B cell (primary cell): ENCODE measurements around the gene NCK1. TPM values are rescaled to one million over a fixed set of nuclear protein-coding genes. Genes with fewer than 3 reads are reported as not detected.

Source experiments
- ATAC-seq: fragments of 200-7000 bp; cut with Tn5 transposase; one replicate; pipeline ENCODE4 v1.10.0; 2021; ENCODE audit warnings: low read depth, mild to moderate bottlenecking, moderate number of reproducible peaks, moderate library complexity
- CTCF ChIA-PET: fragments of 350-600 bp; sonication (Branson Sonifier 250); formaldehyde crosslinking; loops from one replicate; lab custom pipeline; 2021; ENCODE audit warnings: antibody characterized with exemption, inconsistent platforms; lab: Charles Lee
- POLR2A ChIA-PET: fragments of 350-600 bp; sonication (Branson Sonifier 250); formaldehyde crosslinking; loops from one replicate; lab custom pipeline; 2021; ENCODE audit warnings: antibody characterized with exemption; lab: Charles Lee
- DNase-seq: peaks from one replicate; pipeline ENCODE4 v3.0.0; 2013
- H2AFZ ChIP-seq: 2 replicates; pipeline ENCODE4 v1.6.1; 2012; ENCODE audit warnings: mild to moderate bottlenecking, low read depth, low read length; ENCODE audit not compliant: insufficient read depth, poor library complexity, severe bottlenecking
- H3K27ac ChIP-seq, 2 donors: 1 replicate in 1 of 2; 2 replicates in 1 of 2; pipeline ENCODE4 v1.5.1; 2012 to 2013; ENCODE audit warnings: low read length in 2 of 2, mild to moderate bottlenecking in 2 of 2, moderate library complexity in 1 of 2
- H3K27me3 ChIP-seq, 4 experiments: fragments of 200-600 bp in 1 of 4; sonication (generic) in 1 of 4; replicated peaks in 1 of 4; 1 replicate in 2 of 4; 2 replicates in 2 of 4; pipeline versions ENCODE4 v1.6.1 to v1.7.0; 2013 to 2016; ENCODE audit warnings: low read length in 3 of 4, mild to moderate bottlenecking in 2 of 4, mixed read lengths in 1 of 4, moderate library complexity in 1 of 4; ENCODE audit not compliant: insufficient read depth in 4 of 4, control insufficient read depth in 3 of 4; ENCODE audit errors: control extremely low read depth in 1 of 4
- H3K36me3 ChIP-seq, 2 experiments: replicated peaks in 1 of 2; 1 replicate in 1 of 2; 2 replicates in 1 of 2; pipeline versions ENCODE4 v1.6.1 to v1.7.1; 2013; ENCODE audit warnings: low read length in 1 of 2; ENCODE audit not compliant: insufficient read depth in 2 of 2, control insufficient read depth in 1 of 2; ENCODE audit errors: control extremely low read depth in 1 of 2, extremely low read depth in 1 of 2
- H3K4me1 ChIP-seq, 2 donors: fragments of 200-600 bp in 1 of 2; sonication (generic) in 1 of 2; 1 replicate in 1 of 2; 2 replicates in 1 of 2; pipeline versions ENCODE4 v1.5.1 to v1.6.1; 2013 to 2017; ENCODE audit warnings: low read length in 2 of 2; ENCODE audit not compliant: control insufficient read depth in 2 of 2, insufficient read depth in 2 of 2
- H3K4me2 ChIP-seq: replicated peaks from 2 replicates; pipeline ENCODE3; 2012; ENCODE audit warnings: mild to moderate bottlenecking, low read depth, low read length; ENCODE audit not compliant: poor library complexity, severe bottlenecking
- H3K4me3 ChIP-seq, 5 experiments: fragments of 200-600 bp in 1 of 5; sonication (generic) in 1 of 5; 1 replicate in 3 of 5; 2 replicates in 2 of 5; pipeline versions ENCODE4 v1.5.1 to v1.7.0; 2011 to 2016; ENCODE audit warnings: low read length in 4 of 5, mild to moderate bottlenecking in 4 of 5, low read depth in 2 of 5, control low read depth in 1 of 5, moderate library complexity in 1 of 5; ENCODE audit not compliant: insufficient read depth in 1 of 5; ENCODE audit errors: control extremely low read depth in 1 of 5, extremely low read depth in 1 of 5
- H3K79me2 ChIP-seq: fragments of 200-600 bp; sonication (generic); one replicate; pipeline ENCODE4 v1.6.0; 2016; ENCODE audit warnings: low read length; ENCODE audit not compliant: control insufficient read depth, insufficient read depth
- H3K9ac ChIP-seq: fragments of 200-600 bp; sonication (generic); 2 replicates; pipeline ENCODE4 v1.6.1; 2017; ENCODE audit warnings: mild to moderate bottlenecking, low read length, moderate library complexity
- H3K9me3 ChIP-seq, 3 donors: one replicate each; pipeline versions ENCODE4 v1.6.1 to v1.7.1; 2013; ENCODE audit warnings: low read length in 2 of 3; ENCODE audit not compliant: control insufficient read depth in 2 of 3, insufficient read depth in 1 of 3; ENCODE audit errors: control extremely low read depth in 1 of 3
- H4K20me1 ChIP-seq: 2 replicates; pipeline ENCODE4 v1.6.0; 2012; ENCODE audit warnings: mild to moderate bottlenecking, low read length; ENCODE audit not compliant: insufficient read depth, control insufficient read depth, poor library complexity, severe bottlenecking
- H3K27ac Mint-ChIP-seq: one replicate; pipeline ENCODE4 v1.8.0; 2021; ENCODE audit warnings: mixed read lengths
- H3K27me3 Mint-ChIP-seq: one replicate; pipeline ENCODE4 v1.8.0; 2021; ENCODE audit warnings: mixed read lengths
- H3K4me1 Mint-ChIP-seq: one replicate; pipeline ENCODE4 v1.8.0; 2021; ENCODE audit warnings: mixed read lengths
- H3K4me3 Mint-ChIP-seq: one replicate; pipeline ENCODE4 v1.8.0; 2021; ENCODE audit warnings: mixed read lengths
- H3K9me3 Mint-ChIP-seq: one replicate; pipeline ENCODE4 v1.8.0; 2022; ENCODE audit warnings: mixed read lengths; ENCODE audit not compliant: insufficient read depth
- EZH2 ChIP-seq: IDR thresholded peaks from 2 replicates; pipeline ENCODE4 v1.6.1; 2012; ENCODE audit warnings: borderline replicate concordance, low read depth, mild to moderate bottlenecking, moderate library complexity, low read length; ENCODE audit not compliant: insufficient read depth, poor library complexity, severe bottlenecking
- WGBS: methylation state at CpG from one replicate; pipeline ENCODE4 v1.1.5; 2013; ENCODE audit warnings: missing lambda C conversion rate; ENCODE audit not compliant: insufficient coverage; 5-methylcytosine and 5-hydroxymethylcytosine counted together
- intact Hi-C: fragments of 100-400 bp; cut with micrococcal nuclease; formaldehyde crosslinking; loops from one replicate; pipeline ENCODE4 v1.10.0; 2022
- polyA plus RNA-seq: library from polyadenylated mRNA; depleted of rRNA; stranded (reverse); fragments of >200 nt; gene quantifications from 2 replicates; pipeline ENCODE4 v1.2.3, GENCODE V29; 2012
- total RNA-seq, 2 donors: library from RNA; stranded (reverse); fragments of 120-200 nt in 1 of 2; gene quantifications; 1 replicate in 1 of 2; 2 replicates in 1 of 2; pipeline versions ENCODE4 v1.2.3 to v1.2.4, GENCODE V29; 2013 to 2022
- TF ChIP-seq, protein P1 (sequence below): fragments of 200-600 bp; IDR thresholded peaks from one replicate; pipeline ENCODE4 v1.8.0; 2022; ENCODE audit warnings: antibody characterized with exemption, mild to moderate bottlenecking

NCK1 gene
- total and polyA plus RNA-seq, 2 donors (not counting 1 experiment from before 2014, with no cell fraction given), result 12.6 to 32.4 TPM

DNA sequence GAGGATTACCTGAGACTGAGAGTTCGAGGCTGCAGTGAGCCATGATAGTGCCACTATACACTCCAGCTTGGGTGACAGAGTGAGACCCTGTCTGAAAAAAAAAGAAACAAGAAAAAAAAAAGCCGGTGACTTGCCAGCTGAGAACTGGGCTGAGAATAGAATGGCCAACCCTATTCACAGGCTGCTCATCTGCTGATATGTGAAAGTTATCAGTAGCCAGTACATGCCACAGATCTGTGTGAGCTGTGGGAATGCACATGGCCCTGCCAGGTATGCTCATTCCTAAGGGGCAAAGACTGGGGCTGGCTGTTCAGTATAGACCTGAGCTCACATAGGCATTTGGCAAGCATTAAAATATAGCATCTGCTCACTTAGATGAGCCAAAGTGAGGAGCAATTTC lies 126.6 kb downstream of the NCK1 start:
- intact Hi-C loops, result no loop called here
- H3K27me3 Mint-ChIP-seq, result no peaks in the 10 kb centered on the region
- no peak for ATAC-seq
- H3K4me3 Mint-ChIP-seq, result no peak overlapping the region
- no peaks in the 10 kb centered on the region for H3K79me2 ChIP-seq
- no peak overlapping the region for H3K27ac Mint-ChIP-seq
- H2AFZ ChIP-seq, result no peak overlapping the region
- H3K27ac ChIP-seq, result no peak overlapping the region
- no peak overlapping the region for H3K9ac ChIP-seq
- DNase-seq, result no peak
- 88% methylated on average over 2 of the region's 2 CpGs for WGBS
- no peaks in the 10 kb centered on the region for H3K27me3 ChIP-seq
- no peaks in the 10 kb centered on the region for H3K4me1 Mint-ChIP-seq
- H3K9me3 Mint-ChIP-seq, result no peaks in the 10 kb centered on the region
- H3K9me3 ChIP-seq, result no peaks in the 10 kb centered on the region
- no peaks in the 10 kb centered on the region for H4K20me1 ChIP-seq
- no peaks in the 10 kb centered on the region for H3K4me1 ChIP-seq
- no peak overlapping the region for H3K4me2 ChIP-seq
- TF ChIP-seq EZH2, result no peak
- TF ChIP-seq, protein P1, sequence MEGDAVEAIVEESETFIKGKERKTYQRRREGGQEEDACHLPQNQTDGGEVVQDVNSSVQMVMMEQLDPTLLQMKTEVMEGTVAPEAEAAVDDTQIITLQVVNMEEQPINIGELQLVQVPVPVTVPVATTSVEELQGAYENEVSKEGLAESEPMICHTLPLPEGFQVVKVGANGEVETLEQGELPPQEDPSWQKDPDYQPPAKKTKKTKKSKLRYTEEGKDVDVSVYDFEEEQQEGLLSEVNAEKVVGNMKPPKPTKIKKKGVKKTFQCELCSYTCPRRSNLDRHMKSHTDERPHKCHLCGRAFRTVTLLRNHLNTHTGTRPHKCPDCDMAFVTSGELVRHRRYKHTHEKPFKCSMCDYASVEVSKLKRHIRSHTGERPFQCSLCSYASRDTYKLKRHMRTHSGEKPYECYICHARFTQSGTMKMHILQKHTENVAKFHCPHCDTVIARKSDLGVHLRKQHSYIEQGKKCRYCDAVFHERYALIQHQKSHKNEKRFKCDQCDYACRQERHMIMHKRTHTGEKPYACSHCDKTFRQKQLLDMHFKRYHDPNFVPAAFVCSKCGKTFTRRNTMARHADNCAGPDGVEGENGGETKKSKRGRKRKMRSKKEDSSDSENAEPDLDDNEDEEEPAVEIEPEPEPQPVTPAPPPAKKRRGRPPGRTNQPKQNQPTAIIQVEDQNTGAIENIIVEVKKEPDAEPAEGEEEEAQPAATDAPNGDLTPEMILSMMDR, result no peak
- ChIA-PET POLR2A (no interaction called here), CTCF (interaction anchor here (1.0 kb wide), 1 partner anchor 597 kb away, joined by 3 read pairs; no protein-coding TSS in a partner anchor)
- H3K4me3 ChIP-seq, result no peak overlapping the region
- no peaks in the 10 kb centered on the region for H3K36me3 ChIP-seq

DNA sequence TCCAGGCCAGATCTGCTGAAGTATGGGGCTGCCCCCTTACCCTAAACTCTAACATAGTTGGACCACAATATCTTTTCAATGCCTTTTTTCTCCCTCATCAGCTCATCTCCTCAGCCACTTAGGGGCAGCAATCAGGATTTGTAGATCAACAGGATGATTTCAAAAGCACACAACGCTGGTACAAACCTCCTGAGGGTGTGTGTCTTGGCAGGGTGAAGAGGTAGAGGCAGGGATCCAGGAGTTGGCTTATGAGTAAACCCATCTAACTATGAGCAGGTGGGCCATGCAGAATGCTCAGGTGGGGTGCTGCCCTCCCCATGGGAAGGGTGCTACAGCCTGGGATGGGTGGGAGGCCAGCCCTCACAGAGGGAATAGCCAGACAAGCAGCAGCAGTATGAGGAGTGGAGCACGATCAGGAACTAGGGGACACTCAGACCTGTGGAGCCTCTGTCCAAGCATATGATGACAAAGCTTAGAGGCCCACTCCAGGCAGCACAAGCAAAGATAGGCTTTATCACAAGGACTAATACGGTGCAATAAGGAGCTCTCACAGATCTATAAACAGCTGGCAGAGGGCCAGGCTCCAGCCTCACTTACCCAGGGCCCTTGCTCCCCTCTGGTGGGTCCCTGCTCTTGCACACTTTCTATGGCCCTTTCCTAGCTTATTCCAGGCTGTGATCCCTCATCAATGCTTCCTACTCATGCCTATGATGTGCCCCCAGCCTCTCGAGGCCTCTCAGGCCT lies 127.9 kb downstream of the NCK1 start:
- POLR2A ChIA-PET, result no interaction called here
- TF ChIP-seq, protein P1, result no peak
- no peak for TF ChIP-seq EZH2
- Histone ChIP-seq H3K4me3 (no peak overlapping the region), H2AFZ (no peak overlapping the region), H3K36me3 (no peaks in the 10 kb centered on the region), H3K4me2 (no peak overlapping the region), H3K9me3 (no peaks in the 10 kb centered on the region), H3K27ac (no peak overlapping the region), H4K20me1 (no peaks in the 10 kb centered on the region), H3K9ac (no peak overlapping the region), H3K4me1 (no peaks in the 10 kb centered on the region), H3K27me3 (no peaks in the 10 kb centered on the region), H3K79me2 (no peaks in the 10 kb centered on the region)
- DNase-seq (no peak), ATAC-seq (no peak)
- Mint-ChIP-seq H3K4me1 (no peaks in the 10 kb centered on the region), H3K9me3 (no peaks in the 10 kb centered on the region), H3K27ac (no peak overlapping the region), H3K27me3 (no peaks in the 10 kb centered on the region), H3K4me3 (no peak overlapping the region)
- CTCF ChIA-PET, result no interaction called here
- WGBS, result 98% methylated on average over 4 of the region's 4 CpGs
- intact Hi-C loops, result no loop called here
